ENCODE results near the gene GRM7.

- TF ChIP-seq CTCF (IDR thresholded peaks at IDR 0.05; ENCODE audit: low read depth, low read length, poor library complexity, severe bottlenecking), result no peak
- no peak for TF ChIP-seq EZH2phosphoT487 (IDR thresholded peaks at IDR 0.05; ENCODE audit: borderline replicate concordance, low read length)
Observed at GRCh38 chr3:7112523-7113056, 251.7 kb downstream of the GRM7 start.

Data from DOHH2 (cell line).